ENCODE data around the gene CWC25. TPM values are rescaled to one million over a fixed set of nuclear protein-coding genes. Genes with fewer than 3 reads are reported as not detected.

Gene CWC25
- total and polyA plus RNA-seq, 2 experiments from 2014 or later = 11.6 to 29.8 TPM

DNA sequence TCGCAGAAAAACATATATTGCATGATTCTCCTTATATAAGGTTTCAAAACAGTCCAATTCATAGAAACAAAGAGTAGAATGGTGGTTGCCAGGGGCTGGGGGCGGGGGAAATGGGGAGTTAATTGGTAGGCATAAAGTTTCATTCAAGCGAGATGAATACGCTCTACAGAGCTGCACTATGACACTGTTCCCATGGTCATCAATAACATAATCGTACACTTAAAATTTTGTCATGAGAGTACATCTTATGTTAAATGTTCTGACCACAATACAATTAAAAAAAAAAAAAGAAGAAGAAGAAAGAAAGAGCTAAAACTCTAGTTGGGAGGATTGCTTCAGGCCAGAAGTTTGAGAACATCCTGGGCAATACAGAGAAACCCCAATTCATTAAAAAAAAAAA lies 30.9 kb downstream of the CWC25 start:
- H3K4me1 ChIP-seq (ENCODE audit: insufficient read depth) = peaks cover 25% of the 10 kb centered on the region

GRCh38 chr17:38791162-38791561 lies 34.0 kb downstream of the CWC25 start:
- no peak for DNase-seq (ENCODE audit: low spot score)
- H3K36me3 ChIP-seq (ENCODE audit: insufficient read depth) = no peaks in the 10 kb centered on the region
- Mint-ChIP-seq H3K27me3 (ENCODE audit: insufficient read depth, low read depth, poor library complexity) (peaks cover 9% of the 10 kb centered on the region), H3K4me3 (no peak overlapping the region), H3K4me1 (peaks cover 19% of the 10 kb centered on the region), H3K9me3 (no peaks in the 10 kb centered on the region), H3K36me3 (ENCODE audit: low read depth) (peaks cover 30% of the 10 kb centered on the region), H3K27ac (no peak overlapping the region)
- H3K27ac ChIP-seq (ENCODE audit: low read depth) = no peak overlapping the region
- no peak overlapping the region for H3K4me2 ChIP-seq
- no peaks in the 10 kb centered on the region for H3K27me3 ChIP-seq (ENCODE audit: insufficient read depth)
- no peak for ATAC-seq
- H3K9me2 ChIP-seq (ENCODE audit: insufficient read depth) = no peaks in the 10 kb centered on the region
- no peak overlapping the region for H2AFZ ChIP-seq
- peaks cover 10% of the 10 kb centered on the region for H4K20me1 ChIP-seq (replicated peaks; ENCODE audit: insufficient read depth)
- 0 out of 2 replicates have a peak, but pooled peaks cover 3% of the 10 kb centered on the region for H3F3A ChIP-seq (replicated peaks; ENCODE audit: low read depth)
- no peak overlapping the region for H3K4me3 ChIP-seq
- peaks cover 14% of the 10 kb centered on the region for H3K4me1 ChIP-seq (ENCODE audit: insufficient read depth)
- peaks cover 79% of the 10 kb centered on the region for H3K79me2 ChIP-seq (replicated peaks; ENCODE audit: insufficient read depth)
- TF ChIP-seq, protein P1, sequence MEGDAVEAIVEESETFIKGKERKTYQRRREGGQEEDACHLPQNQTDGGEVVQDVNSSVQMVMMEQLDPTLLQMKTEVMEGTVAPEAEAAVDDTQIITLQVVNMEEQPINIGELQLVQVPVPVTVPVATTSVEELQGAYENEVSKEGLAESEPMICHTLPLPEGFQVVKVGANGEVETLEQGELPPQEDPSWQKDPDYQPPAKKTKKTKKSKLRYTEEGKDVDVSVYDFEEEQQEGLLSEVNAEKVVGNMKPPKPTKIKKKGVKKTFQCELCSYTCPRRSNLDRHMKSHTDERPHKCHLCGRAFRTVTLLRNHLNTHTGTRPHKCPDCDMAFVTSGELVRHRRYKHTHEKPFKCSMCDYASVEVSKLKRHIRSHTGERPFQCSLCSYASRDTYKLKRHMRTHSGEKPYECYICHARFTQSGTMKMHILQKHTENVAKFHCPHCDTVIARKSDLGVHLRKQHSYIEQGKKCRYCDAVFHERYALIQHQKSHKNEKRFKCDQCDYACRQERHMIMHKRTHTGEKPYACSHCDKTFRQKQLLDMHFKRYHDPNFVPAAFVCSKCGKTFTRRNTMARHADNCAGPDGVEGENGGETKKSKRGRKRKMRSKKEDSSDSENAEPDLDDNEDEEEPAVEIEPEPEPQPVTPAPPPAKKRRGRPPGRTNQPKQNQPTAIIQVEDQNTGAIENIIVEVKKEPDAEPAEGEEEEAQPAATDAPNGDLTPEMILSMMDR (conservative IDR thresholded peaks at IDR 0.05; ENCODE audit: low read depth in 2 of 2) = no peak
- TF ChIP-seq ETS1 (IDR thresholded peaks at IDR 0.05) = no peak
- TF ChIP-seq POLR2AphosphoS5 (IDR thresholded peaks at IDR 0.05; ENCODE audit: low read depth) = no peak
- no peak for TF ChIP-seq ZNF331 (CRISPR knock-in tag; IDR thresholded peaks at IDR 0.05; ENCODE audit: low read depth)
- TF ChIP-seq STAT1 (IDR thresholded peaks at IDR 0.05; ENCODE audit: unreplicated experiment) = no peak
- TF ChIP-seq, protein P2, sequence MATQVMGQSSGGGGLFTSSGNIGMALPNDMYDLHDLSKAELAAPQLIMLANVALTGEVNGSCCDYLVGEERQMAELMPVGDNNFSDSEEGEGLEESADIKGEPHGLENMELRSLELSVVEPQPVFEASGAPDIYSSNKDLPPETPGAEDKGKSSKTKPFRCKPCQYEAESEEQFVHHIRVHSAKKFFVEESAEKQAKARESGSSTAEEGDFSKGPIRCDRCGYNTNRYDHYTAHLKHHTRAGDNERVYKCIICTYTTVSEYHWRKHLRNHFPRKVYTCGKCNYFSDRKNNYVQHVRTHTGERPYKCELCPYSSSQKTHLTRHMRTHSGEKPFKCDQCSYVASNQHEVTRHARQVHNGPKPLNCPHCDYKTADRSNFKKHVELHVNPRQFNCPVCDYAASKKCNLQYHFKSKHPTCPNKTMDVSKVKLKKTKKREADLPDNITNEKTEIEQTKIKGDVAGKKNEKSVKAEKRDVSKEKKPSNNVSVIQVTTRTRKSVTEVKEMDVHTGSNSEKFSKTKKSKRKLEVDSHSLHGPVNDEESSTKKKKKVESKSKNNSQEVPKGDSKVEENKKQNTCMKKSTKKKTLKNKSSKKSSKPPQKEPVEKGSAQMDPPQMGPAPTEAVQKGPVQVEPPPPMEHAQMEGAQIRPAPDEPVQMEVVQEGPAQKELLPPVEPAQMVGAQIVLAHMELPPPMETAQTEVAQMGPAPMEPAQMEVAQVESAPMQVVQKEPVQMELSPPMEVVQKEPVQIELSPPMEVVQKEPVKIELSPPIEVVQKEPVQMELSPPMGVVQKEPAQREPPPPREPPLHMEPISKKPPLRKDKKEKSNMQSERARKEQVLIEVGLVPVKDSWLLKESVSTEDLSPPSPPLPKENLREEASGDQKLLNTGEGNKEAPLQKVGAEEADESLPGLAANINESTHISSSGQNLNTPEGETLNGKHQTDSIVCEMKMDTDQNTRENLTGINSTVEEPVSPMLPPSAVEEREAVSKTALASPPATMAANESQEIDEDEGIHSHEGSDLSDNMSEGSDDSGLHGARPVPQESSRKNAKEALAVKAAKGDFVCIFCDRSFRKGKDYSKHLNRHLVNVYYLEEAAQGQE (IDR thresholded peaks at IDR 0.05; ENCODE audit: unreplicated experiment) = no peak

More for the DNA sequence above, 30.9 kb downstream of the CWC25 start:
- H3K27me3 Mint-ChIP-seq (ENCODE audit: insufficient read depth, low read depth, poor library complexity) = peaks cover 7% of the 10 kb centered on the region
- DNase-seq (ENCODE audit: low spot score) (no peak), ATAC-seq (no peak)
- peaks cover 33% of the 10 kb centered on the region for H3K4me1 Mint-ChIP-seq
- H3F3A ChIP-seq (replicated peaks; ENCODE audit: low read depth) = peaks cover 10% of the 10 kb centered on the region; the same call in 1 of the 2 replicates
- H2AFZ ChIP-seq = no peak overlapping the region
- TF ChIP-seq, protein P2 (IDR thresholded peaks at IDR 0.05; ENCODE audit: unreplicated experiment) = no peak
- no peak for TF ChIP-seq EZH2phosphoT487 (IDR thresholded peaks at IDR 0.05; ENCODE audit: unreplicated experiment)
- no peak for TF ChIP-seq JUNB (IDR thresholded peaks at IDR 0.05; ENCODE audit: unreplicated experiment)
- TF ChIP-seq EZH2 (IDR thresholded peaks at IDR 0.05; ENCODE audit: low read depth, unreplicated experiment) = no peak
- no peak for TF ChIP-seq STAT1 (IDR thresholded peaks at IDR 0.05; ENCODE audit: unreplicated experiment)
- TF ChIP-seq NANOG (IDR thresholded peaks at IDR 0.05; ENCODE audit: borderline replicate concordance) = no peak
- TF ChIP-seq, protein P1 (conservative IDR thresholded peaks at IDR 0.05; ENCODE audit: low read depth in 2 of 2) = no peak
- TF ChIP-seq POLR2AphosphoS5 (IDR thresholded peaks at IDR 0.05; ENCODE audit: low read depth) = no peak
- no peak overlapping the region for H3K27ac Mint-ChIP-seq
- no peak overlapping the region for H3K4me3 ChIP-seq
- no peak overlapping the region for H3K4me3 Mint-ChIP-seq
- H3K27ac ChIP-seq (ENCODE audit: low read depth) = no peak overlapping the region
- H4K20me1 ChIP-seq (replicated peaks; ENCODE audit: insufficient read depth) = peaks cover 29% of the 10 kb centered on the region
- no peaks in the 10 kb centered on the region for H3K36me3 ChIP-seq (ENCODE audit: insufficient read depth)
- peaks cover 2% of the 10 kb centered on the region; the same call in 2 of the 3 replicates for H3K9me3 Mint-ChIP-seq
- H3K27me3 ChIP-seq (ENCODE audit: insufficient read depth) = no peaks in the 10 kb centered on the region
- H3K36me3 Mint-ChIP-seq (ENCODE audit: low read depth) = peaks cover 34% of the 10 kb centered on the region
- H3K4me2 ChIP-seq = no peak overlapping the region
- H3K9me2 ChIP-seq (ENCODE audit: insufficient read depth) = no peaks in the 10 kb centered on the region
- H3K79me2 ChIP-seq (replicated peaks; ENCODE audit: insufficient read depth) = peaks cover 92% of the 10 kb centered on the region

Measured in GM23338 (cell line).